ENCODE measurements around the gene PRKCQ.

GRCh38 chr10:6558759-6559461 is 21.2 kb downstream of the PRKCQ start:
- TF ChIP-seq, protein P1, sequence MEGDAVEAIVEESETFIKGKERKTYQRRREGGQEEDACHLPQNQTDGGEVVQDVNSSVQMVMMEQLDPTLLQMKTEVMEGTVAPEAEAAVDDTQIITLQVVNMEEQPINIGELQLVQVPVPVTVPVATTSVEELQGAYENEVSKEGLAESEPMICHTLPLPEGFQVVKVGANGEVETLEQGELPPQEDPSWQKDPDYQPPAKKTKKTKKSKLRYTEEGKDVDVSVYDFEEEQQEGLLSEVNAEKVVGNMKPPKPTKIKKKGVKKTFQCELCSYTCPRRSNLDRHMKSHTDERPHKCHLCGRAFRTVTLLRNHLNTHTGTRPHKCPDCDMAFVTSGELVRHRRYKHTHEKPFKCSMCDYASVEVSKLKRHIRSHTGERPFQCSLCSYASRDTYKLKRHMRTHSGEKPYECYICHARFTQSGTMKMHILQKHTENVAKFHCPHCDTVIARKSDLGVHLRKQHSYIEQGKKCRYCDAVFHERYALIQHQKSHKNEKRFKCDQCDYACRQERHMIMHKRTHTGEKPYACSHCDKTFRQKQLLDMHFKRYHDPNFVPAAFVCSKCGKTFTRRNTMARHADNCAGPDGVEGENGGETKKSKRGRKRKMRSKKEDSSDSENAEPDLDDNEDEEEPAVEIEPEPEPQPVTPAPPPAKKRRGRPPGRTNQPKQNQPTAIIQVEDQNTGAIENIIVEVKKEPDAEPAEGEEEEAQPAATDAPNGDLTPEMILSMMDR (IDR thresholded peaks at IDR 0.05; ENCODE audit: insufficient read depth, low read length, poor library complexity, severe bottlenecking), result no peak
- no peak for TF ChIP-seq EZH2phosphoT487 (conservative IDR thresholded peaks at IDR 0.05; ENCODE audit: low read length)
